HG03196 (cell line): ENCODE data around the gene DYRK3.

Experiments used
- ATAC-seq: cut with Tn5 transposase; IDR thresholded peaks from one replicate; pipeline ENCODE4 v1.9.1; 2021; ENCODE audit not compliant: unreplicated experiment

DYRK3 gene

GRCh38 chr1:206681359-206681758 lies 46.0 kb downstream of the DYRK3 start:
- no peak for ATAC-seq

- ATAC-seq, result no peak
Observed at GRCh38 chr1:206682111-206682510, 46.8 kb downstream of the DYRK3 start.

- ATAC-seq, result no peak
Observed at GRCh38 chr1:206683313-206683712, 48.0 kb downstream of the DYRK3 start.

GRCh38 chr1:206684003-206684402 lies 48.7 kb downstream of the DYRK3 start:
- ATAC-seq, result no peak

GRCh38 chr1:206684478-206685333 lies 49.4 kb downstream of the DYRK3 start, which contains the start of gene MAPKAPK2:
MAPKAPK2 (plus strand) TSS chr1:206684905; CDS start chr1:206685230, 325 bp downstream.
- ATAC-seq, result no peak

- ATAC-seq, result no peak
Observed at GRCh38 chr1:206685334-206685768, 50.0 kb downstream of the DYRK3 start.

- ATAC-seq, result no peak
Observed at GRCh38 chr1:206685769-206686477, 50.6 kb downstream of the DYRK3 start.

- ATAC-seq, result no peak
Observed at GRCh38 chr1:206686478-206687249, 51.3 kb downstream of the DYRK3 start.

- ATAC-seq, result no peak
Observed at GRCh38 chr1:206687251-206687914, 52.0 kb downstream of the DYRK3 start.

GRCh38 chr1:206687915-206688442 lies 52.6 kb downstream of the DYRK3 start:
- ATAC-seq, result no peak

- ATAC-seq, result no peak
Observed at GRCh38 chr1:206690516-206690915, 55.2 kb downstream of the DYRK3 start.

GRCh38 chr1:206691604-206692003 lies 56.3 kb downstream of the DYRK3 start:
- ATAC-seq, result no peak

GRCh38 chr1:206693029-206693428 lies 57.7 kb downstream of the DYRK3 start:
- ATAC-seq, result no peak

GRCh38 chr1:206693592-206693991 lies 58.3 kb downstream of the DYRK3 start:
- ATAC-seq, result no peak

GRCh38 chr1:206694171-206695124 lies 59.1 kb downstream of the DYRK3 start:
- no peak for ATAC-seq

GRCh38 chr1:206695733-206696132 lies 60.4 kb downstream of the DYRK3 start:
- ATAC-seq, result no peak

GRCh38 chr1:206696812-206697585 lies 61.7 kb downstream of the DYRK3 start:
- ATAC-seq, result no peak

- no peak for ATAC-seq
Observed at GRCh38 chr1:206698011-206698410, 62.7 kb downstream of the DYRK3 start.
